GM18868 (cell line): ENCODE results near the gene MEF2A.

ENCODE experiments used
- ATAC-seq: cut with Tn5 transposase; IDR thresholded peaks from one replicate; pipeline ENCODE4 v1.9.1; 2021; ENCODE audit warnings: mild to moderate bottlenecking, moderate library complexity; ENCODE audit not compliant: unreplicated experiment

The MEF2A gene

GRCh38 chr15:99752556-99752955 is 186.8 kb downstream of the MEF2A start:
- ATAC-seq: no peak

GRCh38 chr15:99753066-99753465 is 187.3 kb downstream of the MEF2A start:
- no peak for ATAC-seq

- ATAC-seq: peak; percentile 94
Measured at GRCh38 chr15:99755692-99756409, 190.1 kb downstream of the MEF2A start.

GRCh38 chr15:99762288-99762687 is 196.5 kb downstream of the MEF2A start:
- no peak for ATAC-seq

GRCh38 chr15:99763827-99764226 is 198.0 kb downstream of the MEF2A start:
- ATAC-seq: no peak

- ATAC-seq: no peak
Measured at GRCh38 chr15:99764522-99764921, 198.7 kb downstream of the MEF2A start.
